NCI-H2081 treated with DMSO at 0.1 percent for 48 hours (cell line): ENCODE measurements around the gene PRSS16.

ENCODE experiments used
- DNase-seq: peaks from one replicate; lab custom pipeline; 2025; lab: John Stamatoyannopoulos, UW

PRSS16 gene

GRCh38 chr6:27283279-27283678 lies 35.8 kb downstream of the PRSS16 start:
- DNase-seq = no peak

- DNase-seq = no peak
These were observed 38.6 kb downstream of the PRSS16 start for GRCh38 chr6:27286141-27286540.

GRCh38 chr6:27287751-27288135 lies 40.2 kb downstream of the PRSS16 start:
- no peak for DNase-seq

- no peak for DNase-seq
These were observed 40.9 kb downstream of the PRSS16 start for GRCh38 chr6:27288136-27289044.

- no peak for DNase-seq
These were observed 42.8 kb downstream of the PRSS16 start for GRCh38 chr6:27290065-27290849.

- DNase-seq = no peak
These were observed 43.3 kb downstream of the PRSS16 start for GRCh38 chr6:27290850-27291208.

- no peak for DNase-seq
These were observed 46.1 kb downstream of the PRSS16 start for GRCh38 chr6:27293436-27294098.

GRCh38 chr6:27294409-27294808 lies 46.9 kb downstream of the PRSS16 start:
- no peak for DNase-seq

GRCh38 chr6:27295301-27296079 lies 48.0 kb downstream of the PRSS16 start:
- no peak for DNase-seq

GRCh38 chr6:27296106-27296783 lies 48.7 kb downstream of the PRSS16 start:
- no peak for DNase-seq

- no peak for DNase-seq
These were observed 50.0 kb downstream of the PRSS16 start for GRCh38 chr6:27297484-27297856.

- no peak for DNase-seq
These were observed 50.6 kb downstream of the PRSS16 start for GRCh38 chr6:27297857-27298730.

GRCh38 chr6:27303613-27304272 lies 56.2 kb downstream of the PRSS16 start:
- DNase-seq = no peak
